Fibroblast of lung (primary cell): ENCODE results near the gene NKX3-2. TPM values are rescaled to one million over a fixed set of nuclear protein-coding genes. Genes with fewer than 3 reads are reported as not detected.

Experiments
- DNase-seq, 2 donors: peaks; one replicate each; pipeline versions ENCODE4 v3.0.0 to v3.0.0-alpha.2; 2010; ENCODE audit warnings: low read depth in 2 of 2
- H2AFZ ChIP-seq: 2 replicates; pipeline ENCODE4 v1.5.1; 2012; ENCODE audit warnings: low read length, control low read depth, inconsistent platforms
- H3K27ac ChIP-seq: 2 replicates; pipeline ENCODE4 v1.5.1; 2011; ENCODE audit warnings: low read length, control low read depth; ENCODE audit not compliant: insufficient read depth
- H3K27me3 ChIP-seq: 2 replicates; pipeline ENCODE4 v1.5.1; 2011; ENCODE audit warnings: mild to moderate bottlenecking, low read length; ENCODE audit not compliant: control insufficient read depth, insufficient read depth
- H3K36me3 ChIP-seq: 2 replicates; pipeline ENCODE4 v1.5.1; 2011; ENCODE audit warnings: low read length; ENCODE audit not compliant: control insufficient read depth, insufficient read depth
- H3K4me1 ChIP-seq: 2 replicates; pipeline ENCODE4 v1.5.1; 2011; ENCODE audit warnings: low read length; ENCODE audit not compliant: control insufficient read depth, insufficient read depth; ENCODE audit errors: extremely low read depth
- H3K4me2 ChIP-seq: 2 replicates; pipeline ENCODE4 v1.5.1; 2011; ENCODE audit warnings: low read length, control low read depth; ENCODE audit not compliant: insufficient read depth; ENCODE audit errors: extremely low read depth
- H3K4me3 ChIP-seq, 4 experiments: fragments of 200-600 bp in 1 of 4; sonication (generic) in 1 of 4; replicated peaks in 1 of 4; 2 replicates each; pipeline ENCODE4 v1.5.1; 2011 to 2016; ENCODE audit warnings: low read length in 4 of 4, low read depth in 3 of 4, mild to moderate bottlenecking in 3 of 4, control low read depth in 2 of 4, inconsistent platforms in 1 of 4, mixed read lengths in 1 of 4; ENCODE audit not compliant: insufficient read depth in 1 of 4; ENCODE audit errors: control extremely low read depth in 1 of 4
- H3K79me2 ChIP-seq: 2 replicates; pipeline ENCODE4 v1.5.1; 2012; ENCODE audit warnings: mild to moderate bottlenecking, low read length, inconsistent platforms; ENCODE audit not compliant: control insufficient read depth, insufficient read depth
- H3K9ac ChIP-seq: 2 replicates; pipeline ENCODE4 v1.5.1; 2011; ENCODE audit warnings: mild to moderate bottlenecking, low read length, control low read depth; ENCODE audit not compliant: insufficient read depth
- H3K9me3 ChIP-seq: 2 replicates; pipeline ENCODE4 v1.5.1; 2012; ENCODE audit warnings: low read depth, low read length; ENCODE audit not compliant: control insufficient read depth, insufficient read depth
- H4K20me1 ChIP-seq: 2 replicates; pipeline ENCODE4 v1.5.1; 2011; ENCODE audit warnings: low read length; ENCODE audit not compliant: control insufficient read depth, insufficient read depth; ENCODE audit errors: extremely low read depth
- CTCF ChIP-seq, 2 donors: IDR thresholded peaks in 1 of 2; conservative IDR thresholded peaks in 1 of 2; 1 replicate in 1 of 2; 2 replicates in 1 of 2; pipeline ENCODE4 v1.5.1; 2011 to 2012; ENCODE audit warnings: low read length in 2 of 2, control low read depth in 1 of 2, inconsistent platforms in 1 of 2, low read depth in 1 of 2, mild to moderate bottlenecking in 1 of 2
- EZH2 ChIP-seq: IDR thresholded peaks from 2 replicates; pipeline ENCODE4 v1.5.1; 2012; ENCODE audit warnings: low read length, control low read depth, mild to moderate bottlenecking; ENCODE audit errors: missing control alignments
- polyA plus RNA-seq, 2 donors: library from polyadenylated mRNA; depleted of rRNA in 1 of 2; stranded (reverse) in 1 of 2; unstranded in 1 of 2; fragments of >200 nt; gene quantifications; 2 replicates each; pipeline ENCODE4 v1.2.1, GENCODE V29; 2011 to 2012; ENCODE audit warnings: missing spikeins in 1 of 2
- total RNA-seq: library from RNA; depleted of rRNA; stranded (reverse); fragments of >200 nt; gene quantifications from 2 replicates; pipeline ENCODE4 v1.2.1, GENCODE V29; 2014

NKX3-2 gene
- total and polyA plus RNA-seq, 2 donors (not counting 1 experiment from before 2014, with no cell fraction given), result 0.24 to 1.3 TPM

GRCh38 chr4:13528821-13529127 is 15.5 kb downstream of the NKX3-2 start:
- Histone ChIP-seq H4K20me1 (no peaks in the 10 kb centered on the region), H3K9me3 (no peaks in the 10 kb centered on the region), H2AFZ (no peak overlapping the region), H3K27me3 (peaks cover 75% of the 10 kb centered on the region), H3K4me2 (no peak overlapping the region), H3K4me3 (no peak overlapping the region), H3K27ac (no peak overlapping the region), H3K4me1 (no peaks in the 10 kb centered on the region), H3K9ac (no peak overlapping the region), H3K36me3 (no peaks in the 10 kb centered on the region), H3K79me2 (no peaks in the 10 kb centered on the region)
- no peak for DNase-seq
- no peak for TF ChIP-seq EZH2
- no peak for TF ChIP-seq CTCF (conservative IDR thresholded peaks at IDR 0.05 in 1 of 2, IDR thresholded peaks at IDR 0.05 in 1 of 2; ENCODE audit: low read depth in 1 of 2, low read length in 2 of 2)

GRCh38 chr4:13527981-13528820 is 16.1 kb downstream of the NKX3-2 start:
- no peaks in the 10 kb centered on the region for H3K79me2 ChIP-seq
- DNase-seq, result no peak
- H3K4me3 ChIP-seq, result no peak overlapping the region
- no peaks in the 10 kb centered on the region for H3K4me1 ChIP-seq
- H2AFZ ChIP-seq, result no peak overlapping the region
- H3K27me3 ChIP-seq, result peaks cover 74% of the 10 kb centered on the region
- H3K36me3 ChIP-seq, result no peaks in the 10 kb centered on the region
- H3K4me2 ChIP-seq, result no peak overlapping the region
- TF ChIP-seq CTCF (conservative IDR thresholded peaks at IDR 0.05 in 1 of 2, IDR thresholded peaks at IDR 0.05 in 1 of 2; ENCODE audit: low read depth in 1 of 2, low read length in 2 of 2), result no peak
- peak; percentile 3 for TF ChIP-seq EZH2
- H4K20me1 ChIP-seq, result no peaks in the 10 kb centered on the region
- no peak overlapping the region for H3K27ac ChIP-seq
- H3K9me3 ChIP-seq, result no peaks in the 10 kb centered on the region
- H3K9ac ChIP-seq, result no peak overlapping the region

- Histone ChIP-seq H3K36me3 (no peaks in the 10 kb centered on the region), H3K9me3 (no peaks in the 10 kb centered on the region), H3K4me2 (no peak overlapping the region), H3K27ac (no peak overlapping the region), H3K4me1 (no peaks in the 10 kb centered on the region), H3K9ac (no peak overlapping the region), H4K20me1 (no peaks in the 10 kb centered on the region), H2AFZ (no peak overlapping the region), H3K4me3 (no peak overlapping the region), H3K79me2 (no peaks in the 10 kb centered on the region), H3K27me3 (peaks cover 73% of the 10 kb centered on the region)
- no peak for DNase-seq
- TF ChIP-seq CTCF (conservative IDR thresholded peaks at IDR 0.05 in 1 of 2, IDR thresholded peaks at IDR 0.05 in 1 of 2; ENCODE audit: low read depth in 1 of 2, low read length in 2 of 2) (no peak), EZH2 (peak; percentile 63)
These were observed 16.9 kb downstream of the NKX3-2 start for GRCh38 chr4:13527192-13527980.
